PC-3 (cell line): Measurements from ENCODE around the gene PID1.

ENCODE experiments used
- EZH2 ChIP-seq: fragments of 300-600 bp; sonication (generic); IDR thresholded peaks from one replicate; pipeline ENCODE4 v1.6.1; 2017; ENCODE audit warnings: antibody characterized with exemption, mild to moderate bottlenecking, low read length; ENCODE audit not compliant: unreplicated experiment
- TF ChIP-seq, protein P1 (sequence below): fragments of 300-600 bp; sonication (generic); conservative IDR thresholded peaks from 2 replicates; pipeline ENCODE4 v1.5.1; 2017; ENCODE audit warnings: antibody characterized with exemption, low read depth, mild to moderate bottlenecking, low read length

DNA sequence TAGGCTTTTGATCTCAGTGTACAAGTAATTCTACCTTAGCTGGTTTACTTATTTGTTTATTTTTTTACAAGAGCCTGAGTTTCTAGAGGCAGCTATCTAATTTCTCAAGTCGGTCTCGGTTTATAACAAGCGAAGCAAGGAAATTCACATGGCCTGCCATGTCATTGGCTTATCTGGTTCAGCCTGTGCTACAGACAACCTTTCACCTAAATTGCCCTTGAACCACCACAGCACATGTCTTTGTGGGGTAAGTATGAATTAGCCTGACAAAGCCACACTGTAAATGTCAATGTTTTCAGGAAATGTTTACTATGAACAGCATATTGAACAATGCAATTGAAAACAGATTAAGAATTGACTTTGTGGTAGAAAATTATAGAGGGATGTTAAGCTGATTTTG lies 167.1 kb downstream of the PID1 start:
- TF ChIP-seq, protein P1, sequence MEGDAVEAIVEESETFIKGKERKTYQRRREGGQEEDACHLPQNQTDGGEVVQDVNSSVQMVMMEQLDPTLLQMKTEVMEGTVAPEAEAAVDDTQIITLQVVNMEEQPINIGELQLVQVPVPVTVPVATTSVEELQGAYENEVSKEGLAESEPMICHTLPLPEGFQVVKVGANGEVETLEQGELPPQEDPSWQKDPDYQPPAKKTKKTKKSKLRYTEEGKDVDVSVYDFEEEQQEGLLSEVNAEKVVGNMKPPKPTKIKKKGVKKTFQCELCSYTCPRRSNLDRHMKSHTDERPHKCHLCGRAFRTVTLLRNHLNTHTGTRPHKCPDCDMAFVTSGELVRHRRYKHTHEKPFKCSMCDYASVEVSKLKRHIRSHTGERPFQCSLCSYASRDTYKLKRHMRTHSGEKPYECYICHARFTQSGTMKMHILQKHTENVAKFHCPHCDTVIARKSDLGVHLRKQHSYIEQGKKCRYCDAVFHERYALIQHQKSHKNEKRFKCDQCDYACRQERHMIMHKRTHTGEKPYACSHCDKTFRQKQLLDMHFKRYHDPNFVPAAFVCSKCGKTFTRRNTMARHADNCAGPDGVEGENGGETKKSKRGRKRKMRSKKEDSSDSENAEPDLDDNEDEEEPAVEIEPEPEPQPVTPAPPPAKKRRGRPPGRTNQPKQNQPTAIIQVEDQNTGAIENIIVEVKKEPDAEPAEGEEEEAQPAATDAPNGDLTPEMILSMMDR, result no peak
- TF ChIP-seq EZH2, result no peak
